ENCODE measurements around the gene SESTD1.

GRCh38 chr2:179263446-179264367, 925 bp downstream of the SESTD1 start:
- TF ChIP-seq CTCF (IDR thresholded peaks at IDR 0.05) (no peak), EP300 (IDR thresholded peaks at IDR 0.05) (no peak), POLR2A (IDR thresholded peaks at IDR 0.05) (no peak)
